Measurements from ENCODE around the gene UBE3B. TPM values are rescaled to one million over a fixed set of nuclear protein-coding genes. Genes with fewer than 3 reads are reported as not detected.

UBE3B gene
- total RNA-seq, 1 donor from 2014 or later: 41.4 TPM

DNA sequence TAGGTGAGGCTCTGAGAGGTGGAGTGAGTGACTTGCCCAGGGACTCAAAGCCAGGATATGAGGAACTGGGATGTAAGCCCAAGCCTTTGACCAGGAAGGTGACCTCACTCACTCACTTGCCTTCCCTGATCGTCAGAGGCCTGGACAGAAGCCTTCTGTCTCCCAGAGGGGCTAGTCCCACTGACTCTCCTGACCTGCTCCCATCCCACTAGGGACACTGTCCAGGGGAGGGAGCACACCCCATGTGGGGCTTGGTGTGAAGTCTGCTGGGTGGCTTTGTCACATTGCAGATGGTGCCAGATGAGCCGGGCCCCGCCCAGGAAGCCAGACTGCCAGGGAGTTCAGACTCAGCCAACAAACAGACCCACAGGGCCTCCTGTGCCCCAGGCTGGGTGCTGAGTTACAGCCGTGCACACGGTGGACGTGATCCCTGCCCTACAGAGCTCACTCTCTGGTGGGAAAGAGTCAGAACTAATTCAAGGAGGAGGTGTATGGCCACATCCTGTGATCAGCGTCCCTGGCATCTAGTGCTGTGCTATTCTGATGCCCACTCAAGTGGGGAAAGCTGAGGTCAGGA lies 67.6 kb downstream of the UBE3B start:
- no peak for DNase-seq (ENCODE audit: low spot score in 2 of 2, unreplicated experiment in 2 of 2)
- Mint-ChIP-seq H3K27ac (no peak overlapping the region), H3K27me3 (ENCODE audit: low read depth) (peaks cover 29% of the 10 kb centered on the region), H3K4me1 (no peaks in the 10 kb centered on the region), H3K9me3 (no peaks in the 10 kb centered on the region), H3K4me3 (no peak overlapping the region), H3K36me3 (no peaks in the 10 kb centered on the region)
- TF ChIP-seq, protein P1, sequence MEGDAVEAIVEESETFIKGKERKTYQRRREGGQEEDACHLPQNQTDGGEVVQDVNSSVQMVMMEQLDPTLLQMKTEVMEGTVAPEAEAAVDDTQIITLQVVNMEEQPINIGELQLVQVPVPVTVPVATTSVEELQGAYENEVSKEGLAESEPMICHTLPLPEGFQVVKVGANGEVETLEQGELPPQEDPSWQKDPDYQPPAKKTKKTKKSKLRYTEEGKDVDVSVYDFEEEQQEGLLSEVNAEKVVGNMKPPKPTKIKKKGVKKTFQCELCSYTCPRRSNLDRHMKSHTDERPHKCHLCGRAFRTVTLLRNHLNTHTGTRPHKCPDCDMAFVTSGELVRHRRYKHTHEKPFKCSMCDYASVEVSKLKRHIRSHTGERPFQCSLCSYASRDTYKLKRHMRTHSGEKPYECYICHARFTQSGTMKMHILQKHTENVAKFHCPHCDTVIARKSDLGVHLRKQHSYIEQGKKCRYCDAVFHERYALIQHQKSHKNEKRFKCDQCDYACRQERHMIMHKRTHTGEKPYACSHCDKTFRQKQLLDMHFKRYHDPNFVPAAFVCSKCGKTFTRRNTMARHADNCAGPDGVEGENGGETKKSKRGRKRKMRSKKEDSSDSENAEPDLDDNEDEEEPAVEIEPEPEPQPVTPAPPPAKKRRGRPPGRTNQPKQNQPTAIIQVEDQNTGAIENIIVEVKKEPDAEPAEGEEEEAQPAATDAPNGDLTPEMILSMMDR (IDR thresholded peaks at IDR 0.05; ENCODE audit: unreplicated experiment): no peak

DNA sequence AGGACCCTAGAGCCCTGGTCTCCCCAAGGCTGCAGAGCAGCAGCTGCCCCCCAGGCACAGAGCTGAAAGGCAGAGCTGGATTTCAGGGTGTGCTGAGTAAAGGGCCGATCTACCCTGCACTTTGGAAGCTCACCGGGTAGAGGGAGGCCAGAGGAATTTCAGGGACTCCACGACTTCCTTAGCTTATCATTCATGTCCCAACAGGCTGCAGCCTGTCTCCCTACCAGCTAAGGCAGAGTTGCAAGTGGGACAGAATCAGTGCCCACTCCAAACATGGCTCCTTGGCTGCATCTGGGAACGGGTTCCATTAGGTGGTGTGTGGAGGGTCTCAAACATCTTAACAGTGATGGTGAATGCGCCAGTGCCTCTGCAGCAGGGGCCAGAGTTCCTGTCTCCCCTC lies 68.4 kb downstream of the UBE3B start:
- Mint-ChIP-seq H3K9me3 (no peaks in the 10 kb centered on the region), H3K27ac (no peak overlapping the region), H3K4me1 (no peaks in the 10 kb centered on the region), H3K36me3 (no peaks in the 10 kb centered on the region), H3K4me3 (no peak overlapping the region), H3K27me3 (ENCODE audit: low read depth) (peaks cover 32% of the 10 kb centered on the region)
- DNase-seq (ENCODE audit: low spot score in 2 of 2, unreplicated experiment in 2 of 2): no peak
- TF ChIP-seq, protein P1 (IDR thresholded peaks at IDR 0.05; ENCODE audit: unreplicated experiment): no peak

DNA sequence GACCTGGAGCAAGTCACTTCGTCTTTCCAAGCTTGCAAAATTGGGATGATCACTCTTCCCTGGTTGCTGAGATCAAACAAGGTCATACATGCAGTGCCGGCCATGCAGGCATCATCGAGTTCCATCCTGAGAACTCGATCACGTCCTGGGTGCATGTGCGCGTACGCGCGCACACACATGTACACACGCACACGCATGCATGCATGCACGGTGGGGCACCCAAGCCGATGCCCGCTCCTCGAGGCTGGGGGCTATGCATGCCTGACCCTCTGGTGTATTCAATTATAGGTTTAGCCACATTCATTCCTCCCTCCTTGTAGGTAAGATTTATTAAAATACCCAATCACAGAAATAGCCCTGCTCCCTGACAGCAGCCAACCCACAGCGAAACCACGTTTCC lies 69.9 kb downstream of the UBE3B start:
- H3K36me3 Mint-ChIP-seq: no peaks in the 10 kb centered on the region
- H3K27me3 Mint-ChIP-seq (ENCODE audit: low read depth): peaks cover 32% of the 10 kb centered on the region
- no peak overlapping the region for H3K27ac Mint-ChIP-seq
- no peak for DNase-seq (ENCODE audit: low spot score in 2 of 2, unreplicated experiment in 2 of 2)
- H3K4me1 Mint-ChIP-seq: no peaks in the 10 kb centered on the region
- TF ChIP-seq, protein P1 (IDR thresholded peaks at IDR 0.05; ENCODE audit: unreplicated experiment): no peak
- no peaks in the 10 kb centered on the region for H3K9me3 Mint-ChIP-seq
- H3K4me3 Mint-ChIP-seq: no peak overlapping the region

DNA sequence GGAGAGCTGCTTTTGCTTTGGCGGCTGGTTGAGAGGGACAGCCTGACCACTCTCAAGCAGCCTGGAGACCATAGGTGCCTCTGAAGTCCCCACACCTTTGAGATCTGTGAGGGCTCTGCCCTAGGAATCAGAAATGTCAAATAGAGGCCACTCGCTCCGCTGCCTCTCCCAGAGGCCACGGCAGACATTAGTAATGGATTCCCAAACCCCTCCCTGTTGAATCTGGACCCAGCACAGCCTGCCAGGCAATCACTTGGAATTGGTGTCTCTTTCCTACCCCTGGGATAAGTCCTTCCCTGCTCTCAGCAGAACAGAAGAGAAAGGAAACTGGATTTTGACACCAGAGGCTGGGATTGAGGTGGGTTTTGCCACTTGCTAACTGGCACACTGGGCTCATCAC lies 70.8 kb downstream of the UBE3B start:
- Mint-ChIP-seq H3K9me3 (no peaks in the 10 kb centered on the region), H3K36me3 (no peaks in the 10 kb centered on the region), H3K27me3 (ENCODE audit: low read depth) (peaks cover 32% of the 10 kb centered on the region), H3K4me3 (no peak overlapping the region), H3K27ac (no peak overlapping the region), H3K4me1 (no peaks in the 10 kb centered on the region)
- TF ChIP-seq, protein P1 (IDR thresholded peaks at IDR 0.05; ENCODE audit: unreplicated experiment): no peak
- DNase-seq (ENCODE audit: low spot score in 2 of 2, unreplicated experiment in 2 of 2): no peak

DNA sequence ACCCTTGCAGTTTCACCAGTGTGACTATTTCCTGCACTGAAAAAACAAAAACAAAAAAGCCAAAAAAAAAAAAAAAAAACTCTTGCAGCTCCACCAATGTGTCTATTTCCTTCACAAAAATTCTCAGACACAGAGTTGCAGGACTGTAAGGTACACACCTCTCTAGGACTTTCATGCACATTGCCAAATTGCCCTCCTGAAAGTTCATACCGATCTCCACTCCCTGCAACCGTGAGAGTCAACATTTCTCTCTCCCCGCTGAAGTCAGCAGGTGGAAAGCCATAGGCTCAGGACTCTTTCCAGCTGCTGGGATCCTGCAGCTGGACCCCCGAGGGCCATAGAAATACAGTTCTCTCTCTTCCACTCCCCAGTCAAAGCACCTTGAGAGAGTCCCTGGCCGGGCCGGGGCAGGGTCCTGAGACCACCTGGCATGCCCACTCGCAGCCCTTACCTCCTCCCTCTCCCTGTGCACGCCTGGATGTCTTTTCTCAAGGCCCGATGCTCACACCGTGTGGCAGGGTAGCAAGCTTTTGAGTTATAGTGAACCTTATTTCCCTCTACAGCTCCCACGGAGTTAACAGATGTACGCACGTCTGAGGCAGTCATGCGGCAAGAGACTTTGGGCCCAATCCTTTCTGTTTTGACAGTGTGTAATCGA lies 72.3 kb downstream of the UBE3B start:
- TF ChIP-seq, protein P1 (IDR thresholded peaks at IDR 0.05; ENCODE audit: unreplicated experiment): no peak
- no peaks in the 10 kb centered on the region for H3K4me1 Mint-ChIP-seq
- H3K27me3 Mint-ChIP-seq (ENCODE audit: low read depth): peaks cover 35% of the 10 kb centered on the region
- no peak for DNase-seq (ENCODE audit: low spot score in 2 of 2, unreplicated experiment in 2 of 2)
- no peak overlapping the region for H3K4me3 Mint-ChIP-seq
- H3K36me3 Mint-ChIP-seq: no peaks in the 10 kb centered on the region
- no peak overlapping the region for H3K27ac Mint-ChIP-seq
- H3K9me3 Mint-ChIP-seq: no peaks in the 10 kb centered on the region

Measured in mesothelial cell of epicardium (in vitro differentiated cells).